Measurements from ENCODE around the gene DNTT.

DNA sequence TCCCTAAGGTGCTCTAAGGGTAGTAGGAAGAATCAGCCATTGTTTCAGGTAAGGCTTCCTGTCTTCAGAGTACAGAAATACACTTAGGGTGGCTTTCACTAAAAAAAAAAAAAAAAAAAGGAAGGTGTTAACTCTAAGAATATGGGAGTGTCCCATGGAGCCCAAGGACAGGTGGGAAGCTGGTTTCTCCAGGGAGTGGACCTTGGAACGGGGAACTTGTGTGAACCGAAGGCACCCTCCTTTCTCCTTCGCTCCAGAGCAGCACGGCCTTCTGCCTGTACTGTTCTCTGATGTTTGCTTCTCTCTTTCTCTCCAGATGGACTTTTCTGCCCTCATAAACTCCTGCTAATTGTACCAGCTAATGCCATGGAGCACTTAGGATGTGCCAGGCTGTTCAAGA, 48.3 kb downstream of the DNTT start:
- TF ChIP-seq EZH2 (IDR thresholded peaks at IDR 0.05), result no peak
- TF ChIP-seq POLR2AphosphoS5 (IDR thresholded peaks at IDR 0.05; ENCODE audit: borderline replicate concordance, low read depth, low read length), result no peak

Measured in SK-N-MC (cell line).